GM21390 (cell line): ENCODE results near the gene NELL2.

Source experiments
- ATAC-seq: cut with Tn5 transposase; IDR thresholded peaks from one replicate; pipeline ENCODE4 v1.9.1; 2021; ENCODE audit not compliant: unreplicated experiment

Gene NELL2

DNA sequence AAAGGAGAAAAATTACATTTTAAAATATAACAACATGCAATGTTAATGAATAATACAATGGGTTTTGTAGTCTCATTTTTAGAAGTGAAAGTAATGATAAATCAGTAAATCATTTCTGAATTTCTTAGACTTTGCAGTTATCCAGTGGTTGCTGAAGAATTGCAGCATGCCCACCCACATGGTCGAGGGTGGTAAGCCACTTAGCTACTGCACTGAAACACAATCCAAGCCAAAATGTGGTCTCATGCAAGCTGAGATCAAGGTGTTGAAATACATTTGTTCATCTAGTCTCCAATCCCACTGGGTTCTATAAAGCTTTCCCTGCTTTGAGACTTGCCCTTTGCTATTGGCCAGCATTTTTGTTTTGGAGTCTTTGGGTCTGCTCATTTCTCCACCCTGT, 247.9 kb downstream of the NELL2 start:
- ATAC-seq = no peak

DNA sequence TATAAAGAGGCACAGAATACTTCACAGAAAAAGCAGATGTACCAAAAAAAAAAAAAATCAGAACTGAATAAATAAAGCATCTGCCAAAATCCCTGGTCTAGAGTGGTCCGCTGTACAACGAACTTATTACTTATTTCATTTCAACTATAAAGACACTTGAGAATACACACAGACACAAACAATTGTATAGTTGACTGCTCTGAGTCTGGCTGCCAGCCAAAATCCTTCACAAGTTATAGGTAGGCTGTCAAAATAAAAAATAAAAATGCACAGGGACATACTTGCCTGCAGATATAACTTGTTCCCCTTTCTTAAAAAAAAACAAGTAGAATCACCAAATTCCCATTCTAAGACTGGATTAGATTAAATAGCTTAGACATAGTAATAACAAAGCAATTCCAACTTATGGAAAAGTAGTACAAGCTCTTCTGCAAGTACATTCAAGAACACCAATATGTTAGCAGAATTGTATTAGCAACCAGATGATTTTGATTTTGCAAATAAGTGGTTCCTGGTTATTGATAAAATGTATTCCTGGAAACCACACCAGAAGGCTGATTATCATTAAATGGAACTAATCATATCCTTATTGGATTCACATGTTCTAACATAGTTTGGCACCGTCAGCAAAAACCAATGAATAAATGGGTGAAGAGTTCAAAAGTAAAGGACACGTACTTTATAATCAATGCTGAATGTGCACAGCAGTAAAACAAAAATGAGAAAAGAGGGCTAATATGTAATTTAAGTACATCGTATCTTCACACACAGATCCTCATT, 248.5 kb downstream of the NELL2 start:
- ATAC-seq = no peak

DNA sequence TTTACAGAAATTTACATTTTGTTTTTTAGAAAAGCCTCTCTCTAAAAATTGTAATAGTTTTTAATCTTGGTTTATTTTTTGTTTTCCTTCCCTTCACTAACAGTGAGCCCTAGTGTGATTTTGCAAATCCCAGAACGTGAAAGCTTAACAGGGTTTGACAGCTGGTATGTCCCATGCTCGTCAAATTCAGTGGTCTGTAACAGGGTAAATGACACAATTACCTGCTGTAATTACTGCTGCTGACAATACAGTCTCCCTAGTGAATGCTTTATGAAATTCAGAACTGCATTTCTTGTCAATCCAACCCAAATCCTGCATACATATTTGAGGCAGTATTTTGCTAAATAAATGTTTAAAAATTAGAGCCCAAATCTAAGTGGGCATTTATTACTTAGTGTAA, 249.2 kb downstream of the NELL2 start:
- no peak for ATAC-seq

DNA sequence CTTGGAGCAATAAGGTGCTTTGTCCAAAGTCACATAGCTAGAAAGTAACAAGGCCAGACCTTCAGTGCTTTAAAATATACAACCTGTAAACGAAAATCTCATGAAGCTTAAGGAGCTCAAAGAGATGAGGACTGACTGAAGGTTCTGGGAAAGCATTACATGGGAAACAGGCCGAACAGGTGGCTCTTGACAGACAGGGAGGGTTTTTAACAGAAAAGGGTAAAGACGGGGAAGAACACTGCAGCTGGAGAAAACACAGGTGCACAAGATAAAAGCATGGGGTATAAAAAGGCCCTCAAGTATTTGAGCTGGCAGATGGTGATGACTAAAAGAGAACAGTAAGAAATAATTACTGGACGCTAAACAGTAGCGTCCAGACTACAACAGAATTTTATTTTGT, 257.2 kb downstream of the NELL2 start:
- ATAC-seq = no peak

DNA sequence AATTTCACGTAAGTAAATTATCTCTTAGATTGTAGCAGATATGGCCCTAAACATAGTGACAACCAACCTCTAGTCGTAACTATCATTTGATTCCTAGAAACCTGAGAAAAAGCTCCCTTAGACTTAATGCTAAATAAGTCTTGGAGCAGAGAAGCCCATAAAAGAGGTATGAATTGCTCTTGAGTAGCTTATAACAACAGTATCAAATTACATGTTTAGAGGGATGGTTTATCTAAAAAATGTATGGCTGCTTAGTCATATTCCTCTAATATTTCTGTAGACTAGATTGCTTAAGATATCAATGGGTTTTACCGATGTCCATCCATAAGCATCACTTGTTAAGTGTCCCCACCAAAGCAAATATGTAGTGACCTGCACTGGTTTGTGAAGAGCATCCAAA, 259.7 kb downstream of the NELL2 start:
- ATAC-seq = no peak

DNA sequence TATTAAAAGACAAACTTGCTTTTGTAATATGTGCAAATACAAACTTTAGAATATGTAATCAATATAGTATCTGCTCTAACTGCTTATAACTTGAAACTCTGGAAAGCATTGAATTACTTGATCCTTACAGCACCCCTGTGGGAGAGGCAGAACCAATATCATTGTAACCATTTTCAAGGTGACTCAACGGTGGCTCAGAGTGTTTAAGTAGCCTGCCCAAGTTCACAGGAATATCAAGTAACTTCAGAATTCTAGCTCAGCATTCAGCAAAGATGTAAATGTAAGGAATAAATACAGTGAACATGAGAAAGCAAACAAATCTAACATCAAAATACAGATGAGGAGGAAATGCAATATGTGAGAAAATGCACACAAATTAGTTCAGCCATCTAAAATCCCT, 264.6 kb downstream of the NELL2 start:
- no peak for ATAC-seq

DNA sequence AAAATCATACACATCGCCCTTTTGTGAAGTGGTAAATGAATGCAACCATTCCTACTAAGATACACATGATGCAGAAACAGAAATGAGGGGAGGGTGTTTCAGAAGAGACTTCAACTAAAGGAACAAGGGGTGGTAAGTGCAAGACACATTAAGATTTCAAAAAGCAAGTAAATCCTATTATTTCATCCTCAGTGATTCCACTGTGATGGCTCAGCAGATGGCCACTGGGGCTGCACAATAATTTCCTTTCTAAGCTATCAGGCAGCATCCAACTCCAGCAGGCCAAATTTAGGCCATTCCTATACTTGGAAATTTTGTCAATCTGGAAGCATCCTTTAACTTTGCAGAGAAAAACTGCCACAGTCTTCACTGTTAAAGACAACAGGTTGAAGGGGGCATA, 272.4 kb downstream of the NELL2 start:
- ATAC-seq = no peak

DNA sequence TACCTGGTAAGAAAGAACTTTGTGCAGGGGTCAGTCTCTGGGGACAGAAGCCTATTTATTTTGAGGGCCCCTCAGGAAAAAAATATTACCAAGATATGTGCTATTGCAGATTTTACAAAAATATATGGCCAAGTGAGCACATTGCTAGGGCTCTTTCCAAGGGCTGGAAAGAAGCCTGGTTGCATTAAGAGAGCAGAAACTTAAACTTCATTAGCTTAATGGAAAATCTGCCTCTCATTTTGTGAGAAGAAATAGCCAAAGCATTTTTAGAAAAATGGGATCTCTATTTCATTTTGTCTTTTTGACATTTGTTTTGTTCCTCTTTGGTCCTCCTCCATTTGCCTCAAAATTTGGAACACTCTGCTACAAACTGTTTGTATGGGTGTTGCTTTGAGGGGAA, 283.5 kb downstream of the NELL2 start:
- no peak for ATAC-seq

DNA sequence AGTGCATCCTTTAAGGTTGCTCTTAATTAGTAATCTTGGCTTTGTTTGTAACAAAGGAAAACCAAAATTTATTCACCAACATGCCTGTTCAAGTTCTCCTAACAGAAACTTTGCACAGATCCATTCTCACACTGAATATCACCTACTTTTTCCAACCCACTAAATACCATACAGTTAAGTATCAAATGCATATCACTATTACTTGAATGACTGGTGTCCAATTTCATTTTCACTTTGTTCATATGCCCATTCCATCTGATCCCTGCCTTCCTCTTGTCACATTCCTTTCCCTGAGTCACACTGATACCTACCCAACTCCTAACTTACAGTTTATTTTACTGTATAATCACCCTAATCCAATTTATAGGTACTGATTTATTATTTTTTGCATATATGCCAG, 286.4 kb downstream of the NELL2 start:
- no peak for ATAC-seq

DNA sequence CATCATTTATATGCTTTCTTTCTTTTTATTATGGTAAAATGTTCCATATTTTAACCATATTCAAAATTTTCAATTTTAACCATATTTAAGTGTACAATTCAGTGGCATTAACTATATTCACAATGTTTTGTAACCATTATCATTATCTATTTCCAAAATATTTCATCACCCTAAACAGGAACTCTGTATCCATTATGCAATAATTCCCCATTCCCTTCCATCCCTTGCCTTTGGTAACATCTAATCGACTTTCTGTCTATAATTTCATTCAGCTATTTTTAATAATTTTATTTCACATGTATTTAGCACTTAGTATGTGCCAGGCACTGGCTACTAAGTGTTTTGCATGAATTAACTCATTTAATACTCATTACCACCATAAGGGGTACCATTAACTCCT, 287.5 kb downstream of the NELL2 start:
- ATAC-seq = no peak

DNA sequence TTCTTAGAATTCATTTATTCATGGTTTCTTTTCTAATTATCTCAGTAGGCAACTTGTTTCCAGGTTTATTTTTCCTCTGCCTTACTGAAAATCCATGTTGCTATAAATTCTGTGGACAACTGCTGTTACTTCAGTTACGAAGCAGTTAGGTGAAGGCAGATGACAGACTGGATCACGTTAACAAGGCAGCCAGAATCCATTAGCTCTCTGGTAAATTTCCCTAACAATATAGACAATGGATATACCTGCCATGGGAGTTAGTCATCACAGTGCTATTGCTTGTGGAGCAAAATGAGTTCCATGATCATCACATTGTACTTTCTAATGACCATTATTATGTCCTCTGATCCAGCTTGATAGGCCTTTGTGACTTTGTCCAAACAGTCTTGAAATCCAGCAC, 291.5 kb downstream of the NELL2 start:
- no peak for ATAC-seq

DNA sequence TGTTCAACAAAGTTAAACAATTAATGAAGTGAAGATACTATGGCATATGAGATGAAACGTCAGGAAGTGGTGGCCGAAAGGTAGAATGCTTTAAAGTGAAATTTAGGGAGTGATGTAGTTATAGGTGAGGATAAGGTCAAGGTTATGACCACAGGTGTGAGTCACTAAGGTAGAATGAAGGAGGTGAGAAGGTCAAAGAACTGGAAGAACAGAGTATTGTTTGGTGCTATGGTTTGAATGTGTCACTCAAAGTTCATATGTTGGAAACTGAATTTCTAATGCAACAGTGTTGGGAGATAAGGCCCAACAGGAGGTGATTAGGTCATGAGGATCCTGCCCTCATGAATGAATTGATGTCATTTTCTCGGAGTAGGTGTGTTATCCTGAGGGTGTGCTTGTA, 293.6 kb downstream of the NELL2 start:
- ATAC-seq = no peak

DNA sequence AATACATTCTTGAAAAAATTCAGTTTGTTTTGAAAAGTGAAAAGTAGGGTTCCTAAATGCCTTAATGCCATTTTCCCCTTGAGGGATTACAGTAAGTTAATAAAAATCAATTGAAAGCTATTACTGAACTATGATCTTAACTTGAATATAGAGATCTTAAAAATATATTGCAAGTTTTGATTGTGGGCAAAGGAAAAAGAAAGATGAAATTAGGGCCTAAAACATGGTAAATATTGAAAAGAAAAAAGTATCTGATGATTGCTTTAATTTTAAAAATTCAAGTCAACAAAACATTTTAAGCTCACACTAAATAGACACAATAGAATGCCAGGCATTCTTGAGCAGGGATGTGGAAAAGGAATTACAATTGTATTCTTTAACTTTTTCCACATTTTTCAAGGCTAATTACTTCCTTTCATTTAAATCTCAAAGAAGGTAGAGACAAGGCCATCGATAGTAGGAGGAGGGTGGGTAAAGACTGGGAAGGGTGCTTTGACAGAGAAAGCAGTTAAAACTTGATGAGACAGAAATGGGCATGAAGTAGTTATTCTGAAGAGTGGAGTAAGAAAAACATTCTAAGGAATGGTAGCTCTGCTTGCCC, 294.4 kb downstream of the NELL2 start:
- ATAC-seq = no peak

DNA sequence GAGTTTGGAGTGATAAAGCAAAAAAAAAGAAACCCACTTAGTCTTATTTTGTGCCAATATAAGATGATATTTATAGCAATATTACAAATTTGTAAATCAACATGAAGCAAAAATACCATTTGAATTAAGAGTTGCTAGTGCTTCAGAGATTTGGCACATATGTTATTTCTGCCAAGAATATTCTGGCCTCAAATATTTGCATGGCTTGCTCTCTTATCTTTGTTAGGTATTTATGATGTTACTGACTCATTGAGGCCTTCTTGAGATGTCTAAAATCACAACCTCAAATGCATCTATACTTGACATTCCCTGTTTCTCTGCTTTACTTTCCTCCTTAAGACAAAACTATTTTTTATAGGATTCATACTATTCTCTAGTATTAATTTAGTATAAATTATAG, 301.5 kb downstream of the NELL2 start:
- no peak for ATAC-seq

DNA sequence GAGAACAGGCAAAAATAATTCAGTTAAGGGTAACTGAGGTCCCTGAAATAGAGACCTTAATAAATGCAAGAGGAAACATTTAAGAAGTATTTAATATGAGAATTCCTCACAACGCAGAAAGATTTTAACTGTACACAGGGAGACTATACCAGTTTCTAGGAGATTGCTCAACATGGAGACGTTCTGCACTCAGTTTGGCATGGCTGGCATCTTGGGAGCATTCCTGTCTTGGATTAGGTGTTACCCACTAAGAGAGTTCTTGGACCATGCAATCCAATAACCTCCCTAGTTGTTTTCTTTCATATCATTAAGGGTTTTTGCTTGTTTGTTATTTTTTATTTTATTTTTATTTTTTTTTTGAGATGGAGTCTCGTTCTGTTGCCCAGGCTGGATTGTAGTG, 302.4 kb downstream of the NELL2 start:
- ATAC-seq = no peak

DNA sequence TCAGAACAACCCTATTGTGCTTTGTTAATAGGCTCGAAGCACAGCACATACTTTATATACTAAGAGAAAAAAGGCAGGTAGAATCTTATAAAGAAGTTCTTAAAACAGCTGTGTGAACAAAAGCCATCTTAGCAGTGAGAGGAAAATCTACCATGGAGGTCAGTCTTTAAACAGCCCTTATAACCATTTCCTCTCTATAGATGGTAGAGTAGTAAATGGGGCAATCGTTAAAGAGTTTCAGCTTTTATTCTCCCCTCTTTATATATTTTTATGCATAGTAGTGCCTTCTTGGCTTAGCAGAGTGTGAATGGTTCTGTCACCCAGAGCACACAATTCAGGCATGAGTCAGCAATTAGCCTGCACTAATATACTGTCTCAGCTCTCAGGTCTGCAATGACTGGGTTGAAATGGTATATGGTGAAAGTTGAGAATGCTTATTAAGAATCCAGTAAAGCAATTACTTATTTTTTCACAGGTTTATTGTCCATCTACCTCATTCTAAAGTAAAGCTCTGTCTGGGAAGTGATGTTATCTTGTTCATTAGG, 305.0 kb downstream of the NELL2 start:
- ATAC-seq = no peak

DNA sequence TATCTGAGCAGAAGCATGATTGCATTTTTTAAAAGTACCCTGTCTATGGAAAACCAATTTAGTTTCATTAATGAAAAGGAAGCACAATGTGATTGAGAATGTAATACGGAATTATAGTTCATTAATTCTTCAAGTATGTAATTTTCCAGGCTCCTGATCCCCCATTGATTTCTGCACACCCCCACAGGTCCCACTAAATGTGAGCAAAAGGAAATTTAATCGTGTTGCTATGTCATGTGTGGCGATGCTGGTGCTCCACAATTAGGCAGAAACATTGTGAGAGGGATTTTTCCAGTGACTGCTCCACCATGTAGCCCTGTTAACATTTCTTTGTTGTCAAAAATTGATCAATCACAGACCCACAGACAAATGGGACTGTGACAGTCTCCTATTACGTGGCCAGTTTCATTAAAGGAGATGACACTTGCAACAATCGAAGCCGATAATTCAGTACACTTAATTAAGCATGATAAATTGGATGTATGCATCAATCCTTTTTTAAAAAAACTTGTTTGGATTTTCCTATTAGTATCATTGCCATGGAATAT, 306.0 kb downstream of the NELL2 start:
- ATAC-seq = no peak

DNA sequence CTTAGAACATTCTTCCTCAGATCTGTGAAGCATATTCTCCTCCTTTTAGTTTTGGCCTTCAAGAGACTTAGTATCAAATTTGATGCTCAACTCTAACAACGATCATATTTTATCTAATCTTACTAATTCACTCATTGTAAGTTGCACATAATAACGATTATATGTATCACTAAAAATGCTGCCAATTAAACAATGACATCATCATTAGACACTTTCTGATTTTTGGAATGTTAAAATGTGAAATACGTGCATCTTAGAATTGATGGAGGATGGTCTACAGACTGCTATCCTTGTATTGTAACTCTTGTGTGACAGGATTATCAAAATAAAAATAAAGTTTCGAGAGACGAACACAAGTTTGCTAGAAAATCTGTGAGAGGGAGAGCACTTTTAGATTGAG, 311.0 kb downstream of the NELL2 start:
- ATAC-seq = no peak

DNA sequence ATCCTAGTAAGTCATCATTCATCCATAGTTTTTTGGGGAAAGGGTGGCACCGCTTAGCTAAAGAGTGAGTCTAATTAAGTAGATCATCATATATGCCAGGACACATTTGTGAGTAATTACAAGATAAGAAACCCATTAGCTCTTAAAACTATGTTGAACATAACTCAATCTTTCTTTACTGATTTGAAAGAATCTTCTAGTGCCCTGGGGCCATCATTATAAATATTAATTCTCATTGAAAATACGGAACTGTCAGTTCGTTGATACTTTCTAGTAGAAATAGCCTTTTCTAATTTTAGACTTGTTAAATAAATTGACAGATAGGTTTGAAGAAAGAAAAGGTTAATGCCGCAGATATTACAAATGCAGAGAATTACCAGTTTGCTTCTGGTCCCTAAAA, 312.6 kb downstream of the NELL2 start:
- no peak for ATAC-seq

DNA sequence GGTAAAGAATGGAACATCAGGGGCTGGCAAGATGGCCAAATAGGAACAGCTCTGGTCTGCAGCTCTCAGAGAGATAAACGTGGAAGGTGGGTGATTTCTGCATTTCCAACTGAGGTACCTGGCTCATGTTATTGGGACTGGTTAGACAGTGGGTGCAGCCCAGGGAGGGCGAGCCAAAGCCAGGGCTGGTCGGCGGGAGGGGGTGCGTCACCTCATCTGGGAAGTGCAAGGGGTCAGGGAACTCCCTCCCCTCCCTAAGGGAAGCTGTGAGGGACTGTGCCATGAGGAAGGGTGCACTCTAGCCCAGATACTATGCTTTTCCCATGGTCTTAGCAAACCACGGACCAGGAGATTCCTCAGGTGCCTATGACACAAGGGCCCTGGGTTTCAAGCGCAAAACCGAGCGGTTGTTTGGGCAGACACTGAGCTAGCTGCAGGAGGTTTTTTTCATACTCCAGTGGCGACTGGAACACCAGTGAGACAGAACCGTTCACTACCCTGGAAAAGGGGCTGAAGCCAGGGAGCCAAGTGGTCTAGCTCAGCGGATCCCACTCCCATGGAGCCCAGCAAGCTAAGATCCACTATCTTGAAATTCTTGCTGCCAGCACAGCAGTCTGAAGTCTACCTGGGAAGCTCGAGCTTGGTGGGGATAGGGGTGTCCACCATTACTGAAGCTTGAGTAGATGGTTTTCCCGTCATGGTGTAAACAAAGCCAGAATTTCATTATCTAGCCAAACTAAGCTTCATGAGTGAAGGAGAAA, 317.6 kb downstream of the NELL2 start:
- ATAC-seq = no peak

DNA sequence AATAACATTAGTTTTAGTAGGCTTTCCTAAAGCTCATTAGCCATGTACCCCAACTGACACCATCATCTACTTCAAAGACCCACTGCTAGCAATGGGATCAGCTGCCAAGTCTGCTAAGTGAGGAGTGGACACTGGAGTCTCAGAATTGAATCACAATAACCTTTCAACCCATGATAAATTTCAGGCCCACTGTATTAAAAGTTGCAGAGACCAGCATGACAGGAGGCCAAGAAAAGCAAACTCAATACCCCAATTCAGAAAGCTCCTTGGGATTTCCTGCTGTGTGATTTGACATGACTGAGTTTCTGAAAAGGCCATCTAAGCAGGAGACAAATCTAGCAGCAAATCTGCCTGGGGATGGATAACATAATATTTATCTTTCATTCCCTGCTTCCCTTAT, 320.7 kb downstream of the NELL2 start:
- no peak for ATAC-seq

DNA sequence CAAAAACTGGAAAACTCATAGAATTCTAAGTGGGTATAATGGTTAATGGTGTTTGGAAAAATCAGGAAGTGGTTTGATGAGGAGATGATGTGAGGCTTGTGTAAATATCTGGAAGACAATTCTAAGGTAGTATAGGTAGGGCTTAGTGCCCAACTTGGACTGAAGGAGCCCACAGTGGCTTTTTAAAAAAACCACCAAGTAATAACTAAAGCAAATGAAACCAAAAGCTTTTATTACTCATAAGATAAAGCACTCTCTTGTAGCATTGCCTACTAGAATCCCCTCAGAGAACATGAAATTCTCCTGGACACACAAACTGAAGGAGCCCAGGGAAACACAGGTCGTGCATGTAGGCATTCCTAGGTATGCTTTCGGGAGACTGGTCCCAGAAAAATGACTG, 324.5 kb downstream of the NELL2 start:
- ATAC-seq = no peak
